Uterus (tissue), 4 donors: ENCODE results near the gene DCAF10. TPM values are rescaled to one million over a fixed set of nuclear protein-coding genes. Genes with fewer than 3 reads are reported as not detected.

ENCODE experiments used
- DNase-seq, 2 donors: peaks; one replicate each; pipeline ENCODE4 v3.0.0-alpha.2; 2019 to 2020
- H3K27ac ChIP-seq, 2 donors: fragments of 200-600 bp; sonication (generic); 1 replicate in 1 of 2; 2 replicates in 1 of 2; pipeline ENCODE4 v1.5.1; 2016 to 2018
- H3K27me3 ChIP-seq, 2 donors: fragments of 200-600 bp; sonication (generic); one replicate each; pipeline ENCODE4 v1.5.1; 2018 to 2019; ENCODE audit warnings: control low read depth in 1 of 2
- H3K36me3 ChIP-seq, 2 donors: fragments of 200-600 bp; sonication (generic); one replicate each; pipeline ENCODE4 v1.5.1; 2019; ENCODE audit warnings: control low read depth in 1 of 2
- H3K4me1 ChIP-seq, 2 donors: fragments of 200-600 bp; sonication (generic); one replicate each; pipeline ENCODE4 v1.5.1; 2018 to 2019; ENCODE audit warnings: control low read depth in 1 of 2
- H3K4me3 ChIP-seq, 2 donors: fragments of 200-600 bp; sonication (generic); 1 replicate in 1 of 2; 2 replicates in 1 of 2; pipeline ENCODE4 v1.5.1; 2018 to 2019; ENCODE audit warnings: mild to moderate bottlenecking in 1 of 2
- H3K9me3 ChIP-seq, 2 donors: fragments of 200-600 bp; sonication (generic); one replicate each; pipeline ENCODE4 v1.5.1; 2019; ENCODE audit warnings: control low read depth in 1 of 2
- CTCF ChIP-seq, 4 experiments: fragments of 200-600 bp in 2 of 4; fragments of 450-650 bp in 2 of 4; sonication (generic) in 2 of 4; IDR thresholded peaks; one replicate each; pipeline ENCODE4 v1.5.1; 2016 to 2019; ENCODE audit warnings: antibody characterized with exemption in 4 of 4, mild to moderate bottlenecking in 2 of 4, moderate library complexity in 1 of 4
- POLR2A ChIP-seq, 2 donors: fragments of 450-650 bp; IDR thresholded peaks; one replicate each; pipeline ENCODE4 v1.6.1; 2016; ENCODE audit warnings: antibody characterized with exemption in 2 of 2, mild to moderate bottlenecking in 1 of 2, moderate library complexity in 1 of 2
- intact Hi-C: fragments of 100-400 bp; cut with DNase I; formaldehyde crosslinking; loops from one replicate; pipeline ENCODE4 v1.15.1; 2023; ENCODE audit warnings: low total_unique reads
- total RNA-seq, 4 donors: library from RNA; depleted of rRNA in 3 of 4; stranded (reverse); fragments of >200 nt in 3 of 4; gene quantifications; one replicate each; pipeline versions ENCODE4 v1.1.0 to v1.2.4, GENCODE V29; 2014 to 2023
- donor health status: DM: yes; HTN: yes; CAD: no.

DCAF10 gene
- total RNA-seq, 4 donors from 2014 or later: 10.8 to 34.8 (median 29.6) TPM

- H3K36me3 ChIP-seq: no peaks in the 10 kb centered on the region
- no peaks in the 10 kb centered on the region for H3K4me1 ChIP-seq
- DNase-seq: no peak
- no peaks in the 10 kb centered on the region for H3K27me3 ChIP-seq
- H3K4me3 ChIP-seq: no peak overlapping the region
- no peaks in the 10 kb centered on the region for H3K9me3 ChIP-seq
- TF ChIP-seq POLR2A (IDR thresholded peaks at IDR 0.05): no peak
- TF ChIP-seq CTCF (IDR thresholded peaks at IDR 0.05): no peak
- intact Hi-C loops: loop anchor here (10.0 kb wide), 1 partner anchor 148 kb away; the partner anchor contains the start of gene SHB
- H3K27ac ChIP-seq: peak overlapping the region; percentile 50 to 54
These were observed 116.1 kb downstream of the DCAF10 start for GRCh38 chr9:37916471-37917312.

Other genes with a start within 250 kb of the DCAF10 start
- 10 to 100 TPM in 1 of 4 donors, 1 to 10 TPM in 2, not detected in 1; 2.8 to 12.9 (median 9.4) TPM for gene FBXO10, start 224.4 kb upstream of the DCAF10 start, total RNA-seq
- gene TOMM5, start 208.2 kb upstream of the DCAF10 start, total RNA-seq: 100 to 1,000 TPM in 2 of 4 donors, 10 to 100 TPM in 2; 58.1 to 136 (median 94.7) TPM
- gene FRMPD1, start 149.8 kb upstream of the DCAF10 start, total RNA-seq: under 1 TPM in 1 of 4 donors, not detected in 3; 0.21 TPM
- gene TRMT10B, start 47.0 kb upstream of the DCAF10 start, total RNA-seq: 10 to 100 TPM in 1 of 4 donors, 1 to 10 TPM in 2, under 1 TPM in 1; 0.88 to 14.6 (median 5.2) TPM
- gene EXOSC3, start 15.7 kb upstream of the DCAF10 start, total RNA-seq: 10 to 100 TPM; 12.4 to 66.6 (median 33.5) TPM
- 10 to 100 TPM; 14.7 to 66.1 (median 44.4) TPM for gene SLC25A51, start 103.3 kb downstream of the DCAF10 start, total RNA-seq